H9 (cell line): ENCODE results near the gene TIAM1. TPM values are rescaled to one million over a fixed set of nuclear protein-coding genes. Genes with fewer than 3 reads are reported as not detected.
A peak's percentile ranks its signal among the peaks of the same experiment; 100 is the strongest.

Experiments used
- DNase-seq: peaks from one replicate; pipeline ENCODE4 v3.0.0-alpha.2; 2017
- H2AFZ ChIP-seq: one replicate; pipeline ENCODE4 v1.6.1; 2013; ENCODE audit warnings: mild to moderate bottlenecking, low read length, control low read depth, moderate library complexity
- H2AK5ac ChIP-seq: 2 replicates; pipeline ENCODE4 v1.6.1; 2013; ENCODE audit warnings: low read length, control low read depth, mixed read lengths; ENCODE audit not compliant: insufficient read length
- H2BK120ac ChIP-seq: one replicate; pipeline ENCODE4 v1.6.1; 2013; ENCODE audit warnings: low read depth, mild to moderate bottlenecking, low read length, control low read depth, inconsistent platforms; ENCODE audit not compliant: poor library complexity, severe bottlenecking
- H2BK12ac ChIP-seq: 2 replicates; pipeline ENCODE4 v1.6.1; 2013; ENCODE audit warnings: low read length, control low read depth, mixed read lengths, low read depth; ENCODE audit not compliant: insufficient read length
- H2BK15ac ChIP-seq: 2 replicates; pipeline ENCODE4 v1.6.1; 2013; ENCODE audit warnings: low read depth, low read length, control low read depth
- H2BK20ac ChIP-seq: one replicate; pipeline ENCODE4 v1.6.1; 2013; ENCODE audit warnings: low read depth, mild to moderate bottlenecking, low read length, control low read depth, inconsistent platforms; ENCODE audit not compliant: poor library complexity, severe bottlenecking
- H2BK5ac ChIP-seq: 2 replicates; pipeline ENCODE4 v1.6.1; 2013; ENCODE audit warnings: low read length, control low read depth, mixed read lengths; ENCODE audit not compliant: insufficient read length
- H3K14ac ChIP-seq: 2 replicates; pipeline ENCODE4 v1.6.1; 2013; ENCODE audit warnings: low read length, control low read depth; ENCODE audit not compliant: insufficient read depth
- H3K18ac ChIP-seq: 2 replicates; pipeline ENCODE4 v1.6.1; 2013; ENCODE audit warnings: low read depth, mild to moderate bottlenecking, mixed read lengths, low read length, control low read depth; ENCODE audit not compliant: insufficient read length
- H3K23ac ChIP-seq: 2 replicates; pipeline ENCODE4 v1.6.1; 2013; ENCODE audit warnings: low read length, control low read depth, mixed read lengths, low read depth; ENCODE audit not compliant: insufficient read length
- H3K23me2 ChIP-seq: 2 replicates; pipeline ENCODE4 v1.6.1; 2013; ENCODE audit warnings: low read depth, mild to moderate bottlenecking, mixed read lengths, low read length, control low read depth; ENCODE audit not compliant: insufficient read length, poor library complexity, severe bottlenecking
- H3K27ac ChIP-seq: 2 replicates; pipeline ENCODE4 v1.5.1; 2013; ENCODE audit warnings: low read length, control low read depth, mixed read lengths, low read depth; ENCODE audit not compliant: insufficient read length
- H3K27me3 ChIP-seq: 2 replicates; pipeline ENCODE4 v1.6.1; 2013; ENCODE audit warnings: low read length, control low read depth, inconsistent platforms; ENCODE audit not compliant: insufficient read depth
- H3K4ac ChIP-seq: 2 replicates; pipeline ENCODE4 v1.6.1; 2013; ENCODE audit warnings: low read depth, mild to moderate bottlenecking, control low read depth, inconsistent platforms, low read length, moderate library complexity
- H3K4me1 ChIP-seq: 2 replicates; pipeline ENCODE4 v1.6.1; 2013; ENCODE audit warnings: low read length, control low read depth, inconsistent platforms; ENCODE audit not compliant: insufficient read depth
- H3K4me2 ChIP-seq: 2 replicates; pipeline ENCODE4 v1.6.1; 2013; ENCODE audit warnings: low read length, control low read depth, mixed read lengths; ENCODE audit not compliant: insufficient read length, insufficient read depth
- H3K56ac ChIP-seq: 2 replicates; pipeline ENCODE4 v1.6.1; 2013; ENCODE audit warnings: low read depth, mild to moderate bottlenecking, mixed read lengths, low read length, control low read depth; ENCODE audit not compliant: insufficient read length
- H3K79me1 ChIP-seq: 2 replicates; pipeline ENCODE4 v1.6.1; 2013; ENCODE audit warnings: low read depth, mild to moderate bottlenecking, moderate library complexity, low read length, control low read depth, inconsistent platforms; ENCODE audit not compliant: insufficient read depth, poor library complexity, severe bottlenecking
- H3K79me2 ChIP-seq: 2 replicates; pipeline ENCODE4 v1.6.1; 2013; ENCODE audit warnings: low read length, control low read depth, inconsistent platforms; ENCODE audit not compliant: insufficient read depth
- H3K9ac ChIP-seq: 2 replicates; pipeline ENCODE4 v1.6.1; 2013; ENCODE audit warnings: low read length, control low read depth, mixed read lengths; ENCODE audit not compliant: insufficient read length; ENCODE audit errors: extremely low read depth
- H3K9me3 ChIP-seq: one replicate; pipeline ENCODE4 v1.6.1; 2013; ENCODE audit warnings: low read depth, low read length, inconsistent platforms; ENCODE audit not compliant: control insufficient read depth
- H3T11ph ChIP-seq: one replicate; pipeline ENCODE4 v1.6.1; 2013; ENCODE audit warnings: mild to moderate bottlenecking, low read length, control low read depth, inconsistent platforms
- H4K20me1 ChIP-seq: one replicate; pipeline ENCODE4 v1.6.1; 2013; ENCODE audit not compliant: control insufficient read depth, insufficient read length, insufficient read depth
- H4K5ac ChIP-seq: 2 replicates; pipeline ENCODE4 v1.6.1; 2013; ENCODE audit warnings: low read depth, mild to moderate bottlenecking, mixed read lengths, low read length, control low read depth; ENCODE audit not compliant: insufficient read length
- H4K8ac ChIP-seq: replicated peaks from 2 replicates; pipeline ENCODE4 v1.6.1; 2013; ENCODE audit warnings: low read length, control low read depth, mixed read lengths, low read depth; ENCODE audit not compliant: insufficient read length
- H4K91ac ChIP-seq: 2 replicates; pipeline ENCODE4 v1.6.1; 2013; ENCODE audit warnings: low read depth, mild to moderate bottlenecking, moderate library complexity, mixed read lengths, low read length, control low read depth; ENCODE audit not compliant: insufficient read length
- H3K27ac Mint-ChIP-seq, 3 experiments: 2 replicates in 2 of 3; 3 replicates in 1 of 3; pipeline ENCODE4 v1.8.0; 2020 to 2021; ENCODE audit warnings: mixed read lengths in 3 of 3, mild to moderate bottlenecking in 1 of 3, moderate library complexity in 1 of 3
- H3K27me3 Mint-ChIP-seq: 2 replicates; pipeline ENCODE4 v1.8.0; 2021; ENCODE audit warnings: low read depth, mild to moderate bottlenecking, moderate library complexity, mixed read lengths
- H3K36me3 Mint-ChIP-seq, 3 experiments: 2 replicates in 2 of 3; 3 replicates in 1 of 3; pipeline ENCODE4 v1.8.0; 2020 to 2021; ENCODE audit warnings: low read depth in 3 of 3, mixed read lengths in 3 of 3; ENCODE audit not compliant: insufficient read depth in 1 of 3
- H3K4me1 Mint-ChIP-seq, 2 experiments: 2 replicates each; pipeline ENCODE4 v1.8.0; 2020; ENCODE audit warnings: mixed read lengths in 2 of 2
- H3K4me3 Mint-ChIP-seq, 2 experiments: 2 replicates in 1 of 2; 3 replicates in 1 of 2; pipeline ENCODE4 v1.8.0; 2020 to 2021; ENCODE audit warnings: mild to moderate bottlenecking in 2 of 2, mixed read lengths in 2 of 2, moderate library complexity in 1 of 2
- H3K9me3 Mint-ChIP-seq, 2 experiments: 2 replicates in 1 of 2; 3 replicates in 1 of 2; pipeline ENCODE4 v1.8.0; 2020; ENCODE audit warnings: mild to moderate bottlenecking in 2 of 2, mixed read lengths in 2 of 2, moderate library complexity in 1 of 2
- WGBS: extraction: QIAGEN DNeasy Blood & Tissue Kit; methylation state at CpG from one replicate; pipeline ENCODE4 v1.1.7; 2013; ENCODE audit warnings: missing lambda C conversion rate, low lambda C conversion rate, mixed read lengths; ENCODE audit not compliant: insufficient read length; ENCODE audit errors: extremely low coverage; 5-methylcytosine and 5-hydroxymethylcytosine counted together
- total RNA-seq: library from RNA; stranded (reverse); gene quantifications from 2 replicates; pipeline ENCODE4 v1.2.1, GENCODE V29; 2021
- TF ChIP-seq, protein P1 (sequence below): fragments of 200-600 bp; sonication (generic); conservative IDR thresholded peaks from 3 replicates; pipeline ENCODE4 v1.8.0; 2021; ENCODE audit warnings: antibody characterized with exemption, mild to moderate bottlenecking

The TIAM1 gene
- total RNA-seq, 1 experiment from 2014 or later, result 23.1 TPM

DNA sequence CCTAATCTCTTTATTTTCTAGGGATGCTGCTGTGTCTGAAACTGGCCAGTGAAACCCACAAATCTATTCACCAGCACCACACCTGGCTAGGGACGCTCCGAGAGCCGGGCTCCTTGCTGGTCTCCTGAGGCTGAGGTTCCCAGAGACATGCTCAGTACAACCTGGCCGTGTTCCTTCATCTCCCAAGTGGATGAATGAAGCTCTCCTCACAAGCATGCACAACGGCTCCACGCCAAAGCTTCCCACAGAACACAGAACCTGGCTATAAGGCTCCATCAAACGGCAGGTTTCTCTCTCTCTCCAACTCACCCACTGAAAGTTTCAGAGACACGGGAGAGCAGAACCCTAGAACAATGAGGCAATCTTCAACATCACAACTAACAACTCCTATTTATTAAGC is 82.3 kb downstream of the TIAM1 start:
- no peaks in the 10 kb centered on the region for H3K27me3 ChIP-seq
- no peak overlapping the region for H3K4ac ChIP-seq
- no peak overlapping the region for H2AFZ ChIP-seq
- H3K56ac ChIP-seq, result no peak overlapping the region
- TF ChIP-seq, protein P1, sequence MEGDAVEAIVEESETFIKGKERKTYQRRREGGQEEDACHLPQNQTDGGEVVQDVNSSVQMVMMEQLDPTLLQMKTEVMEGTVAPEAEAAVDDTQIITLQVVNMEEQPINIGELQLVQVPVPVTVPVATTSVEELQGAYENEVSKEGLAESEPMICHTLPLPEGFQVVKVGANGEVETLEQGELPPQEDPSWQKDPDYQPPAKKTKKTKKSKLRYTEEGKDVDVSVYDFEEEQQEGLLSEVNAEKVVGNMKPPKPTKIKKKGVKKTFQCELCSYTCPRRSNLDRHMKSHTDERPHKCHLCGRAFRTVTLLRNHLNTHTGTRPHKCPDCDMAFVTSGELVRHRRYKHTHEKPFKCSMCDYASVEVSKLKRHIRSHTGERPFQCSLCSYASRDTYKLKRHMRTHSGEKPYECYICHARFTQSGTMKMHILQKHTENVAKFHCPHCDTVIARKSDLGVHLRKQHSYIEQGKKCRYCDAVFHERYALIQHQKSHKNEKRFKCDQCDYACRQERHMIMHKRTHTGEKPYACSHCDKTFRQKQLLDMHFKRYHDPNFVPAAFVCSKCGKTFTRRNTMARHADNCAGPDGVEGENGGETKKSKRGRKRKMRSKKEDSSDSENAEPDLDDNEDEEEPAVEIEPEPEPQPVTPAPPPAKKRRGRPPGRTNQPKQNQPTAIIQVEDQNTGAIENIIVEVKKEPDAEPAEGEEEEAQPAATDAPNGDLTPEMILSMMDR, result no peak
- no peaks in the 10 kb centered on the region for H3K9me3 ChIP-seq
- no peak overlapping the region for H2BK15ac ChIP-seq
- H3K9me3 Mint-ChIP-seq, result no peaks in the 10 kb centered on the region
- DNase-seq, result no peak
- no peak overlapping the region for H2BK5ac ChIP-seq
- H3T11ph ChIP-seq, result no peak overlapping the region
- H3K27me3 Mint-ChIP-seq, result no peaks in the 10 kb centered on the region; the same call in 1 of the 2 replicates
- no peaks in the 10 kb centered on the region for H3K79me1 ChIP-seq
- H3K4me1 Mint-ChIP-seq, result peaks cover 7 to 18% of the 10 kb centered on the region in 2 experiments; a peak in 3 of 4 replicates
- no peaks in the 10 kb centered on the region for H4K20me1 ChIP-seq
- no CpG with 5 or more reads among the region's 8 CpGs for WGBS
- H3K27ac Mint-ChIP-seq, result peak overlapping the region; percentile 36 to 49 (median 47); a peak in 3 of 7 replicates
- H3K18ac ChIP-seq, result no peak overlapping the region
- H2BK120ac ChIP-seq, result no peak overlapping the region
- H3K9ac ChIP-seq, result no peak overlapping the region
- H2BK12ac ChIP-seq, result no peak overlapping the region
- no peaks in the 10 kb centered on the region for H3K79me2 ChIP-seq
- H3K4me2 ChIP-seq, result no peak overlapping the region
- H3K4me3 Mint-ChIP-seq, result no peak overlapping the region
- H3K14ac ChIP-seq, result no peak overlapping the region
- H2BK20ac ChIP-seq, result no peak overlapping the region
- no peak overlapping the region for H4K5ac ChIP-seq
- H3K23ac ChIP-seq, result no peak overlapping the region
- no peak overlapping the region for H4K91ac ChIP-seq
- no peaks in the 10 kb centered on the region for H3K23me2 ChIP-seq
- H4K8ac ChIP-seq, result no peak overlapping the region
- H3K27ac ChIP-seq, result no peak overlapping the region
- peaks cover 0 to 3% (median 0%) of the 10 kb centered on the region in 3 experiments; a peak in 2 of 7 replicates for H3K36me3 Mint-ChIP-seq
- no peaks in the 10 kb centered on the region for H3K4me1 ChIP-seq
- no peak overlapping the region for H2AK5ac ChIP-seq
